HG03558 (cell line): ENCODE data around the gene UGT1A5.

Experiments
- ATAC-seq: cut with Tn5 transposase; IDR thresholded peaks from one replicate; pipeline ENCODE4 v1.9.1; 2021; ENCODE audit warnings: moderate number of reproducible peaks; ENCODE audit not compliant: unreplicated experiment; ENCODE audit errors: extremely low read depth

UGT1A5 gene

DNA sequence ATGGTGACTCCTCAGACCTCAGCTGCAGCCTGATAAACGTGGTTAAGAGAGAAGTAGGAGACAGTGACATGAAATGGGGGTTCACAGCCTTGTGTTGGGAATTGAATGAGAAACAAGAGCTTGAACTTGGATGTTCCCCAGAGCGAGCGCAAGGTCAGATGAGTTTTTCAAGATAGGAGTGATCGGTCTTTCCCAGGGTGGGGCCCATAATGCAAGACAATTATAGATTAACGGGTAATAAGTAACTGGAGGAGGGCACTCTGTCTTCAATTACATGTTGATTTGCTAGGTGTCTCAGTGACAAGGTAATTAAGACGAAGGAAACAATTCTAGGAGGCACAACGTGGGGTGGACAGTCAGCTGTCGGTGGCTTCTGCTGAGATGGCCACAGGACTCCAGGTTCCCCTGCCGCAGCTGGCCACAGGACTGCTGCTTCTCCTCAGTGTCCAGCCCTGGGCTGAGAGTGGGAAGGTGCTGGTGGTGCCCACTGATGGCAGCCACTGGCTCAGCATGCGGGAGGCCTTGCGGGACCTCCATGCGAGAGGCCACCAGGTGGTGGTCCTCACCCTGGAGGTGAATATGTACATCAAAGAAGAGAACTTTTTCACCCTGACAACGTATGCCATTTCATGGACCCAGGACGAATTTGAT is at the start of gene UGT1A5:
UGT1A5 (plus strand) TSS at position 297 of the 651 bp plus-strand sequence; CDS start at position 382, 85 bp downstream.
- no peak for ATAC-seq

DNA sequence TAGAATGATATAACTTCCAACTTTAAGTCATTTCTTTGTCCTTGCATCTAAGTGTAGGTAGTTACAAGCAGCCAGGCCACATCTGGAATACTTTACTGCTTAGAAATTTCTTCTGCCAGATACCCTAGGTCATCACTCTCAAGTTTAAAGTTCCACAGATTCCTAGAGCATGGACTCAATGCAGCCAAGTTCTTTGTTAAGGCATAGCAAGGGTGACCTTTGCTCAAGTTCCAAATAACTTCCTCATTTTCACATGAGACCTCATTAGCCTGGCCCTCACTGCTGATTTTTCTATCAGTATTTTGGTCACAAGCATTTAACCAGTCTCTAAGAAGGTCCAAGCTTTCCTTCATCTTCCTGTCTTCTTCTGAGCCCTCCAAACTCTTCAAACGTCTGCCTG is 48.8 kb upstream of the UGT1A5 start:
- ATAC-seq: no peak

DNA sequence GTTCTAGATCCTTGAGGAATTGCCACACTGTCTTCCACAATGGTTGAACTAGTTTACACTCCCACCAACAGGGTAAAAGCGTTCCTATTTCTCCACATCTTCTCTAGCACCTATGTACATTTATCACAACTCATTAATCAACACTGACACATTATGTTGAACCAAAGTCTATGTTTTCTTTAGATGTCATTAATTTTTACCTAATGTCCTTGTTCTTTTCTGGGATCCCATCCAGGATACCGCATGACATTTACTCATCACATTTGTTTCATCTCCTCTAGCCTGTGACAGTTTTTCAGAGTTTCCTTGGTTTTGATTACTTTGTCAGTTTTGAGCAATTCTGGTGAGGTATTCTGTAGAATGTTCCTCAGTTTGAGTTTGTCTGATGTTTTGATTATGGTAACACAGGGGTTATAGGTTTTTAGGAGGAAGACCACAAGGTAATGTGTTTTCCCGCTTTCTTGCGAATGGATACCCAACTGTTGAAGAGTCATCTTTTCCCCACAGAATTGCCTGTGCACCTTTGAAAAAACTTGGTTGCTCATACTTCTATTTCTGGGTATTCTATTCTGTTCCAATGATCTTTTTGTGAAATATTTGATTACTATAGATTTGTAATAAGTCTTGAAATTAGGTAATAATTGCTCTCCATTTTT is 44.0 kb upstream of the UGT1A5 start:
- no peak for ATAC-seq

DNA sequence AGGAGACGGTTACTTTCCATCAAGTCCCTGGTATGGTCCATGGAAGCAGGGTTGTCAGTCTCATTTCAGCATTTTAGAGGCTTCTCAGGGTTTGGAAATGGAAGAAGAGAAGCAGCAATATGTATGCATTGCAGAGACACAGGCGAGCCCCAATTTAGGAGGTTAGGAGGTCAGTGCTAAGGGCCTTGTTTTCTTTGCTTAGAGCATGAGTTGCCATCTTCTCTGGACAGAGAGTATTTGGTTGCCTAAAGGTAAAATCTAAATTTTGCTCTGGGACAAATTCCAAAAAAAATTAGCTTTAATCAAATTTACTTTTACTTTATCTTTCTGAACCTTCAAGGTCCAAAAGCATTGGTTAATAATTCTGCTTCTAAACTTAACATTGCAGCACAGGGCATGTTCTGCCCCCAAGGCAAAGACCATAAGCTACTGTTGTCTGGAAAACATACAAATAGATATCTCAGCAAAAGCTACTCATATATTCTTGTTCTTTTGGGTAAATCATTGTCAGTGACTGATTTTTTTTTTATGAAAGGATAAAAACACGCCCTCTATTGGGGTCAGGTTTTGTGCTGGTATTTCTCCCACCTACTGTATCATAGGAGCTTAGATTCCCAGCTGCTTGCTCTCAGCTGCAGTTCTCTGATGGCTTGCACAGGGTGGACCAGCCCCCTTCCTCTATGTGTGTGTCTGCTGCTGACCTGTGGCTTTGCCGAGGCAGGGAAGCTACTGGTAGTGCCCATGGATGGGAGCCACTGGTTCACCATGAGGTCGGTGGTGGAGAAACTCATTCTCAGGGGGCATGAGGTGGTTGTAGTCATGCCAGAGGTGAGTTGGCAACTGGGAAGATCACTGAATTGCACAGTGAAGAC is 41.2 kb upstream of the UGT1A5 start, which contains the start of gene UGT1A9:
UGT1A9 (plus strand) TSS at position 609 of the 872 bp plus-strand sequence; CDS start at position 646, 37 bp downstream.
- ATAC-seq: no peak

DNA sequence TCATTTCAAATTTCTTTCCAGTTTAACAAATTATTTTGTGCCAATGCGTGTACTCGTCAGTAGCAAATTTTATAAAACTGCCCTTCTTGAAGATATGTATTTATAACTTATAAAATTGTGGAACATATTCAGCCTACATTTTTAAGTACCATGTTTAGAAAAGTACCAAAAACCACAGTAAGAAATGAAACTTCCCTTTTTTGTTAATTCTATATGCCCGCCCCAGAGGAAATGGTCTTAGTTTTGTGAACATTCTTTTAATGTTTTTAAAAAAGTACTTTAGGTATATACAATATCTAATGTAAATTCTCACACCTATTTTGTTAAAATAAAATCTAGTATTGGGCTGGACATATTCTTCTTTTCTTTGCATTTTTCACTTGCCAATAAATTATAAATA is 39.8 kb upstream of the UGT1A5 start:
- ATAC-seq: no peak

DNA sequence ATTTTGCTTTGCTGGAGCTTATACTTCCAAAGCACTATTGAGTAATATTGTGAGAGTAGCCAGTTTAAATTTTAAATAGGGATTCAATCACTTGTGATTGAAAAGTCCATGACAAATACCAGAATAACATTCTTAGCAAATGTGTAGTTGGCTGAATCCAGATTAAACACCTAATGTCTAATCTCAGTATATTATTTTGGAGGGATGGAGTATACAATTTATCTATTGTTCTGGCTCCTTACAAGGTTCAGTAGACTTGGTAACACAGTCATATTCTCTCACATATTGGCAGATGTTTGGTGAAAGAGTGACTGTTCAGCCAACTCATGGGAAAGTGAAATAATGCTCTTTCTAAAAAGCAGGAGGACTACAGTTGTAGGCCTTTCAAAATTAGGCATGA is 38.8 kb upstream of the UGT1A5 start:
- no peak for ATAC-seq

DNA sequence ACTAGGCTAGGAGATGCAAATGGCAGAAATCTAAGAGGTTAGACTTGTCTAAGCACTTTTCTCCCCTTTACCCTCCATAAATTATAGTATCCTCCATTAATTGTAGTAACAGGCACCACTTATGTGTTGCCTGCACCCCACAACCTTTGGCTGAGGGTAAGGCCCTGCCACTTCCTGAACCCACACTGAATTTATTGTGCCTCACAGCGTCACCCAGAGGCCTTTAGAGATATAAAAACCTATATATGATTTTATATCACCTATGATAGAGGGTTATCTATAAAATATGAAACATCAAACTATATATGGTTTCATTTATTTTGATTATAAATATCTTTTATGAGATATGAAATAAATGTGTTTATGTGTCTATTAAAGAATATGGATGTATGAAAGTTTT is 38.4 kb upstream of the UGT1A5 start:
- no peak for ATAC-seq

DNA sequence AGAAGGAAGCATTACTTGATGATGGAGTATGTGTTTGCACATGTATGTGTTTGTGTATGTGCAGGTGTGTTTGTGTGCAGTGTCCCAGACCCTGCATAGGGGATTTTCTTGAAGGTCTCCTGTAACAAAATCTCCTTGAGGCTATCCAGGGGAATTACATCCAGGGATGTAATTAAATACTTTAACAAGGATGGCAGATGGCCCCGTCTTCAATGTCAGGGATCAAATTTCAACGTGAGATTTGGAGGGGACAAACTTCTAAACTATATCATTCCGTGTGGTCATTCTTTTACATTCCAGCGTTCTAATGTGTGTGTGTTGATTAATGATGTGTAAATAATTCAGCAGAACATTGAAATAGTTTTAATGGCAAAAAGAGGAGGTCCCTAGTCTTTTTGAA is 37.7 kb upstream of the UGT1A5 start:
- no peak for ATAC-seq

DNA sequence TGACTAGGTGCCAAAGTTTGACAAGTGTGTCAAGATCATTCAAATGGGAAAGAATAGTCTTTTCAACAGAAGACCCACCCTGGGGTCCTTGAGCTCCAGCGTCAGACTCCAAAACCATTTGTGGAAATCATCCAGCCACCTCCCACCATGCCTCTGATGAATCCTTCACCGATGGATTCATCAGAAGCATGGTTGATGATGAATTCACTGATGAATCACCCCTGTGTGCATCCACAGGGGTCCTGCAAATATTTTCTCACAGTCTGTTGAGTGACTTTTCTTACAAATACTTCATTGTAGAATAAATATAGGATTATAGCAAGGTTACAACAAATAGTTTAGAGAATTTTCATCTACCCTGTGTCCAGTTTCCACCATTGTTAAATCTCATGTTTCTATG is 36.7 kb upstream of the UGT1A5 start:
- no peak for ATAC-seq

DNA sequence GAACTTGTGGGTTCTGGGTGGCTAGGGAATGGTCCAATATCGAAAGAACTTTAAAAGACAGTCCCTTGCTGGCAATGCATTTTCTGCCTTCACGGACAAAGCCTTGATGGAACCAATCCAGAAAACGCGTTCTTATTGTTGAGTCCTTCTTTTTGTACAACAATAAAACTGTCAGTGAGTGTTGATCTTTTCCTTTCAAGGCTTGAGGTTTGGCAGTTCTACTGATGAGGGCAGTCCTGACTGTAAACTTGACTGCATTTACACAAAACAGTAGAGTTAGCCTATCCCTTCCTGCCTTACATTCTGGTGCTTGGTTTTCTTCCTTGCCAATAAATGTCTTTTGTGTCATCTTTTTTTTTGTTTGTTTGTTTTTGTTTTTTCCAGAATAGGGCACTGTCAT is 33.5 kb upstream of the UGT1A5 start:
- ATAC-seq: no peak

DNA sequence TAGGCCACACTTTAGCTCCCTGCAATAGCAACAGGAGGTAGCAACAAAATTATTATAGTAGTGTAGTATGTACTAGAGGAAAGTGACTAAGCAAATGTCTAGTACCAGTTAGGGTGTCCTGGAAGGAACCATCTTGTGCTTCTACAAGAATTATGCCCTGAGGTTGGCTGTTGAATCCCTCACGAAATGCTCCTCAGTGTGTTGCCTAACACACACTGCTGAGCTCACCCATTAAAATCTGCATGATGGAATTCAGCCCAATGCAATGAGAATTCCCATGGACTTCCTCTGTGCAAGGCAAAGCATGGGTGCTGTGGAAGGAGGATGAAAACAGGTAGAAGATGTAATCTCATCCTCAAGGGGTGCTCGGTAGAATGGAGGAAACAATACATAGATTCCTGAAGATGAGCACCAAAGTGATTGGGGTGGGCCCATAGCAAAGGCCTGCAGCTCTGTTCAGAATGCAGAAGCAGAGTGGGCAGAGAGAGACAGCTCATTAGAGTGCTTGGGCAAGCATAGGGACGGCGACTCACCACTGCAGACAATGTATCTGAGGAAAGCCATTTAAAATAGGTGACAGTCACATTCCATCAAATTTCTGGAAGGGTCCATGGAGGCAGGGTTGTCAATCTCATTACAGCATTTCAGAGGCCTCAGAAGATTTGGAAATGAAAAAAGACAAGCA is 32.2 kb upstream of the UGT1A5 start:
- ATAC-seq: no peak

DNA sequence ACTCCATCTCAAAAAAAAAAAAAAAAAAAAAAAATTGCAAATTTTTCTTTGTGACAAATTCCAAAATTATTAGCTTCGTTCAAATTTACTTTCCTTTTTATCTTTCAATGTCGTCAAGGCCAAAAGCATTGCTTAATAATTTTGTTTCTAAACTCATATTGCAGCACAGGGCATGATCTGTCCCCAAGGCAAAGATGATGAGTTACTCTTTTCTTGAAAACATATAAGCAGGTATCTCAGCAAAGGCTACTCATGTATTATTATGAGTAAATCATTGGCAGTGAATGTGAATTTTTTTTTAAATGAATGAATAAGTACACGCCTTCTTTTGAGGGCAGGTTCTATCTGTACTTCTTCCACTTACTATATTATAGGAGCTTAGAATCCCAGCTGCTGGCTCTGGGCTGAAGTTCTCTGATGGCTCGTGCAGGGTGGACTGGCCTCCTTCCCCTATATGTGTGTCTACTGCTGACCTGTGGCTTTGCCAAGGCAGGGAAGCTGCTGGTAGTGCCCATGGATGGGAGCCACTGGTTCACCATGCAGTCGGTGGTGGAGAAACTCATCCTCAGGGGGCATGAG is 31.1 kb upstream of the UGT1A5 start, which contains the start of gene UGT1A7:
UGT1A7 (plus strand) TSS at position 381 of the 579 bp plus-strand sequence; CDS start at position 418, 37 bp downstream.
- no peak for ATAC-seq

DNA sequence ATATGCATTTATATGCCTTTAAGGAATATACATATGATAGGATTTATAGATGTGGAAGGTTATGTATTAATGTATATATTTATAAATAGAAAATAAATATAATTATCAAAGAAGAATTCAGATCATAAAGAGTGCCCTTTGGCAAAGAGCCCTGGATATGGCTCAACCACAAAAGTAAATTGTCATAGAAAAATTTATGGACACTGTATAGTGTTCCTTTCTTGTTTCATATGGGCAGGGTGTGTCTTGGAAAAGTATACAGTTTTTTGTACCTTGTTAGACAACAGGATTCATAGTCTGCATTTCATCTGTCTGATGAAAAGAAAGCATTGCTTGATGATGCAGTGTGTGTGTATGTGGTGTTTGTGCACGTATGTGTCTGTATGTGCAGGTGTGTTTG is 28.1 kb upstream of the UGT1A5 start:
- ATAC-seq: no peak

DNA sequence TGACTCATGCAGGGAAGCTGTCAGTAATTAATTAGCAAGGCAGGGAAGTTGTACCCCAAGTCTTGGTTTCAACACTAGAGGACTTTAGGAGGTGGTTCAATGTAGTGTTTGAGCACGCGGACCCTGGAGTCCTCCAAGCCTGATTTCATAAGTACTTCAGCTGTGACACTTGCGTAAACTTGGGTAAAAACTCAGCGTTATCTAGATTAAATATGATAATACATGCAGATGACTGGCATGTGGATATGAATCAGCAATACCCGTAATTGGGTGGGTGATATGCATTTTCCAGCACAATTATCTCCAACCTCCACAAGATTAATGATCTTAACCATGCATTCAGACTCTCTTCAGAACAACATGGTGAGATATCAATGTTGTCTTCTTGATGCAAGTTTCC is 25.8 kb upstream of the UGT1A5 start:
- ATAC-seq: no peak

DNA sequence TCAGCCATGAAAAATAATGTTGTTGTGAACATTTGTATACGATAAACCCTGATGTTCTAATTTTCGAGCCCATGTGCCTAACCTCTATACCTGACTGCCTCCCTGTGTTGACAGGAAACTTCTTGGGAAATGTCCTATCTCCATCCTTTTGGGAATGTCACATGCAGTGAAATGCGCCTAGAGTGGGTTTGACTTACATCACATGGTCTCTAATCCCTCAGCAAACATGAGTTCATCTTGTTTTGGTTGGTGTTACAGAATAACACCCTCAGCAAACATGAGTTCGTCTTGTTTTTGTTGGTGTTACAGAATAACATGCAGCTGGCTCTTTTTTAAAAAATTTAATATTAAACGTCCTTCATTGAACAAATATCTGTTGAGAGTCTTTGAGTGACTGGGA is 24.4 kb upstream of the UGT1A5 start:
- ATAC-seq: no peak

DNA sequence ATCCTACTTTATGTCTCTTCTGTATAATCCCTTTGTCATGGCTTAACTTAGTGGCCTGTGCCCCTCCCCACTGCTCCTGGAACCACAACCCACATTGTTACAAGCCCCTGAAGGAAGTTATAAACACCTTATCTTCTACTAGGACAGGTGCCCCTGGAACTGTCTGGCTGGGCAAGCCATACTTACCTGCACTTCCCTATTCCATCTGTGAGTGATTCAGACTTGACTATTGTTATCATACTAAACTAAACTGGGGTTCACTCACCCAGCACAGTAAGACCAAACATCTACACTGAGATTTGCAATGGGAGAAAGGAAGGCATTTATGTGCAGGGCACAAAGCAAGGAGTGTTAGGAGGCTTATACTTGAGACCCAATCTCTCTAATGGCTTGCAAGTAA is 23.7 kb upstream of the UGT1A5 start:
- ATAC-seq: no peak

DNA sequence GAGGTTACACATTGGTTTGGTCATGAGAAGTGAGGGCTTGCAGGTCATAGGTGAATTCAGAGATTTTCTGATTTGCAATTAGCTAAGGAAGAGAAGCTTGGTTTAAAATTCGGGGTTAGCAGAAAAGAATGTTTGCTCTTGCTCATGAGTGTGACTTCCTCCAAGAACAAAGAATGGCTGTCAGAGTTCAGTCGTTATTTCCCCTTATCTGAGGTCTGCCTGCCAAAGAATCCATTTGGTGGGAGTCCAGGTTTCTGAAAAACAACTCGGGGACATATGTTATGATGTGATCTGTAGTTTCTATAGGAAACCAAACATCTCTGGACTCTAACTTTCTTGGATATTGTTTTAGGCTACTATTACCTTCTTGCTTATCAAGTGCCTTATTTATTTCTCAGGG is 23.2 kb upstream of the UGT1A5 start:
- no peak for ATAC-seq

DNA sequence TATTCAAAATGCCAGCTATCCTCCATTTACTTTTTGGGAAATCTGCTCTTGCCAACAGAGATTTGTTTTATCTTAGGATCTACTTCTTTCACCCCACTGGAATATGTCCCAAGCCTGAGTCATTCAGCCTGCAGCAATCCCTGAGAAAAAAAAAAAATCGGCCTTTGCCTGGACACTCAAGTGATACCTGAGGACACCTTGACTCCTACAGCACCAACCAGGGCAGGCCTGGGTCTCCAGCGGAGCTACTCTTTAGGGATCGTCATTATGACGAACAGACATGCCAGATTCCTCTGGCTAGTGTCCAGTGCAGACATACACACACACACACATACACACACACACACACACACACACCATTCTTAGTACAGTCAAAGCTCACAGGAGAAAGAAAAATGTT is 22.3 kb upstream of the UGT1A5 start:
- no peak for ATAC-seq

DNA sequence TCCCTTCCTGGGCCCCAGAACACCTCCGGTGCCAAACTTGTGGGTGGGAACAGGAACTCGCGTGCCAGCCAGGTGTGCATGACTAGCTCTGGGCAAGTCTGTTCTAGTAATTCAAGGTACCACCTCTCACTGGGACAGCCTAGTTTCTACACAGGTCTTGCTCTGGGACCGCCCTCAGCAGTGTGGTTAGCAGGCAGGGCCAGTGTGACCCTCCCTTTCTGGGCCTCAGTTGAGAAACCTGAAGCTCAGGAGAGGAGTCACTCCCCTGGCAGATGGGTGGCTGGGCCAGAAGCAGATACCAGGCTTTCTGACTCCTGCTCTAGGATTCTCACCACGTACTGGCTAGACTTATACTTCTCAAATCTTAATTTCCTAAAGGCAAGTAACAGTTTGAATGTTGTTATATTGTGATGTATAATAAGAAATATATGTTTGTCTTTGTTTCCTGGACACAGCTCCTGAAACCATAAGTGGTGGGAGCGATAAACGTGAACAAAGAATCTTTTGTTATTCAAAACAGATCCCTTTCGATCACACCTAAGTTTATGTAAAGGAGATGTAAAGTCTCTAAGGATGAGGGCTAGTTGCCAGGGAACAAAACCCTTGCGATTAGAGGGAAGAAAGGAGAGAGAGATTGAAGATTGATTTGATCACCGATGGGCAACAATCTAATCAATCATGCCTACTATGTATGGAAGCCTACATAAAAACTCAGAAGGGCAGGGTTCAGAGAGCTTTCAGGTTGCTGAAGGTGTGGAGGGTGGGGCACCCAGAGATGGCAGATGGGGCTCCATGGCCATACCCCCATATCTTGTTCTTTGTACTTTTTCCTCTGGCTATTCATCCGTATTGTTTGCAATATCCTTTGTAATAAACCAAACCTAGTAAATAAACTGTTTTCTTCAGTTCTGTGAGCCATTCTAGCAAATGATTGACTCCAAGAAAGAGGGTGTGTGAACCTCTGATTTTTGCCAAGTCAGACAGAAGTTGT is 21.0 kb upstream of the UGT1A5 start:
- no peak for ATAC-seq
